GM21360 (cell line): ENCODE data around the gene R3HDML.

Experiments used
- ATAC-seq: cut with Tn5 transposase; IDR thresholded peaks from one replicate; pipeline ENCODE4 v1.9.1; 2021; ENCODE audit warnings: mild to moderate bottlenecking, moderate library complexity; ENCODE audit not compliant: unreplicated experiment

R3HDML gene

GRCh38 chr20:44398335-44398734 is 61.5 kb downstream of the R3HDML start:
- no peak for ATAC-seq

DNA sequence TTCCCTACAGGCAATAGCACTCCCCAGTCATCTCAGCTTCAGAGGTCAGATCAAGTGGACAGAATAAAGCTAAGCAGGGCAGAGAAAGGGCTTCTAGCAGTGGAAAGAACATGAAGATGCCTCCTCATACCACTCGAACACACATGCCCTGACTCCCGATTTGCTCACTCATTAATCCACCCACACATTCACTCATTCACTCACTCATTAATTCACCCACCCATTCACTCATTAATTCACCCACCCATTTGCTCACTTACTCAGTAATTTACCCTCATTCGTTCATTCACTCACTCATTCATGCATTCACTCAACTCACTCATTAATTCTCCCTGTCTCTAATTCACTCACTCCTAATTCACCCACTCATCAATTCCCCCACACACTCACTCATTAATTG is 62.6 kb downstream of the R3HDML start:
- ATAC-seq: no peak

GRCh38 chr20:44400671-44400969 is 63.8 kb downstream of the R3HDML start:
- no peak for ATAC-seq
